ENCODE results near the gene FOXD2. TPM values are rescaled to one million over a fixed set of nuclear protein-coding genes. Genes with fewer than 3 reads are reported as not detected.

The FOXD2 gene
- total RNA-seq, 2 experiments from 2014 or later = 0.11 to 0.18 TPM

DNA sequence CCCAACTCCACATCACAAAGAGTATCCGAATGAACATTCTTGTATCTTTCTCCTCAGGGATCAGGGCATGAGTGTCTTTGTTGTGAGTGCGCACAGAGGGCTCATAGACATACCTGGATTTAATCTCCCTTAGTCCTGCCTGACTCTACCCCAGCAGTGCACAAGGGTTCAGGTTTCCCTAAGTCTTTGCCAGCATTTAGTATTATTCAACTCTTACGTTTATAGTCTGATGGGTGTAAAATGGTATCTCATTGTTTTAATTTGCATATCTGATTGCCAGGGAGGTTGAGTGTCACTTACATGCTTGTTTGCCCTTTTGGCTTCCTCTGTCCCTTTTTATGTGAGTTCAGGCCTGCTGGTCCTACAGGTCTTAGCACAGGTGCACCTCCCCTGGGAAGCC, 49.5 kb downstream of the FOXD2 start:
- DNase-seq (no peak), ATAC-seq (no peak)
- H3K4me1 Mint-ChIP-seq (ENCODE audit: low read depth) = no peaks in the 10 kb centered on the region
- peaks cover 15% of the 10 kb centered on the region for H3K27me3 Mint-ChIP-seq
- no peak overlapping the region for H3K4me3 Mint-ChIP-seq
- H3K36me3 Mint-ChIP-seq (ENCODE audit: low read depth) = no peaks in the 10 kb centered on the region
- H3K27ac Mint-ChIP-seq = no peak overlapping the region
- CTCF ChIA-PET = no interaction called here
- intact Hi-C loops (cut with micrococcal nuclease) = no loop called here
- H3K9me3 Mint-ChIP-seq = no peaks in the 10 kb centered on the region
- TF ChIP-seq, protein P1, sequence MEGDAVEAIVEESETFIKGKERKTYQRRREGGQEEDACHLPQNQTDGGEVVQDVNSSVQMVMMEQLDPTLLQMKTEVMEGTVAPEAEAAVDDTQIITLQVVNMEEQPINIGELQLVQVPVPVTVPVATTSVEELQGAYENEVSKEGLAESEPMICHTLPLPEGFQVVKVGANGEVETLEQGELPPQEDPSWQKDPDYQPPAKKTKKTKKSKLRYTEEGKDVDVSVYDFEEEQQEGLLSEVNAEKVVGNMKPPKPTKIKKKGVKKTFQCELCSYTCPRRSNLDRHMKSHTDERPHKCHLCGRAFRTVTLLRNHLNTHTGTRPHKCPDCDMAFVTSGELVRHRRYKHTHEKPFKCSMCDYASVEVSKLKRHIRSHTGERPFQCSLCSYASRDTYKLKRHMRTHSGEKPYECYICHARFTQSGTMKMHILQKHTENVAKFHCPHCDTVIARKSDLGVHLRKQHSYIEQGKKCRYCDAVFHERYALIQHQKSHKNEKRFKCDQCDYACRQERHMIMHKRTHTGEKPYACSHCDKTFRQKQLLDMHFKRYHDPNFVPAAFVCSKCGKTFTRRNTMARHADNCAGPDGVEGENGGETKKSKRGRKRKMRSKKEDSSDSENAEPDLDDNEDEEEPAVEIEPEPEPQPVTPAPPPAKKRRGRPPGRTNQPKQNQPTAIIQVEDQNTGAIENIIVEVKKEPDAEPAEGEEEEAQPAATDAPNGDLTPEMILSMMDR (IDR thresholded peaks at IDR 0.05) = no peak
- POLR2A ChIA-PET = no interaction called here

DNA sequence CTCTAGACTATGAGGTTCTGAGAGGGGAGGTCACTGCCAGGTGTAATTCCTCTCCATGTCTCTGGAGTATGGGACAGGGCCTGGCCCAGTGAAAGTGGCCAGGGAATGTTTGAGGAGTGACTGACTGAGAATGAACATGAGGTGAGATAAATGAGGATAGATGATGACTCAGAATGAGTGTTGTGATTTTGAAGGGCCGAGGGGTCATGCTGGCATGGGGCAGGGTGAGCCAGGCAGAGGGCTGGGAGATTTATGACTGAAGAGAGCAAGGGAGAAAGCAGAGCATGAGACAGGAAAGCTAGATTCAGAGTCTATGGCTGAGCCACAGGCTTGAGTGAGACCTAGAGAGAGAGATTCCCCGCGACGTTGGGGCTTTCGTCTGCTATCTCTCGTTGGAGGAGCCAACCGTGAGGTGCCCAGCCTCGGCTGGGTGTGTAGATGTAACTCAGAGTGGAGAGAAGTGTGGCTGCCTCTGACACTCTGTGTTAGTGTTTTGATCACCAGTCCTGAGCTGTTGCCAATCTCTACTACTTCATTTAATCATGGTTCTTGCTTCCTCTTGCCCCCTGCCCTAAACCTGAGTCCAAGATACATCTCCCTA, 50.1 kb downstream of the FOXD2 start:
- intact Hi-C loops (cut with micrococcal nuclease) = no loop called here
- Mint-ChIP-seq H3K4me1 (ENCODE audit: low read depth) (no peaks in the 10 kb centered on the region), H3K4me3 (no peak overlapping the region), H3K27ac (no peak overlapping the region), H3K27me3 (peaks cover 14% of the 10 kb centered on the region), H3K9me3 (no peaks in the 10 kb centered on the region), H3K36me3 (ENCODE audit: low read depth) (no peaks in the 10 kb centered on the region)
- TF ChIP-seq, protein P1 (IDR thresholded peaks at IDR 0.05) = no peak
- ChIA-PET POLR2A (no interaction called here), CTCF (no interaction called here)
- DNase-seq = no peak
- ATAC-seq = no peak

Other genes starting within 250 kb of the FOXD2 start
- gene PDZK1IP1, start 248.0 kb upstream of the FOXD2 start, total RNA-seq = not detected
- gene TAL1, start 205.8 kb upstream of the FOXD2 start, total RNA-seq = not detected
- 10 to 100 TPM; 22.8 to 24.5 TPM for gene STIL, start 123.9 kb upstream of the FOXD2 start, total RNA-seq
- gene CMPK1, start 104.3 kb upstream of the FOXD2 start, total RNA-seq = 100 to 1,000 TPM in 1 of 2 experiments, 10 to 100 TPM in 1; 99.7 to 101 TPM
- gene FOXE3, start 21.8 kb upstream of the FOXD2 start, total RNA-seq = not detected